Posterior vena cava (tissue), 2 donors: Measurements from ENCODE around the gene NME3. TPM values are rescaled to one million over a fixed set of nuclear protein-coding genes. Genes with fewer than 3 reads are reported as not detected.

Source experiments
- DNase-seq: peaks from one replicate; pipeline ENCODE4 v3.0.0-alpha.2; 2020; ENCODE audit warnings: low spot score
- intact Hi-C, 2 donors: fragments of 100-400 bp; cut with DNase I; formaldehyde crosslinking; loops; one replicate each; pipeline versions ENCODE4 v1.14.1 to v1.14.2; 2022 to 2023
- total RNA-seq, 2 donors: library from RNA; stranded (reverse); fragmentation: NEBNext Ultra II Directional; extraction: Animal tissue kit (Norgen Biotek cat#: 25700); gene quantifications; one replicate each; pipeline ENCODE4 v1.2.1, GENCODE V29; 2021
- donor health status: DM: yes; HTN: yes; CAD: no.
- donor health status: DM: yes; HTN: yes; CAD: no.

Gene NME3
- total RNA-seq, 2 donors from 2014 or later, result 31.6 to 47.0 TPM

GRCh38 chr16:1772908-1773702 lies 1.8 kb upstream of the NME3 start, which contains the start of gene MRPS34:
Gene MRPS34 (minus strand): TSS chr16:1773134. CDS start chr16:1773119, 15 bp downstream.
- intact Hi-C loops, result no loop called here
- peak; percentile 96 for DNase-seq

GRCh38 chr16:1772362-1772907 lies 1.1 kb upstream of the NME3 start, which contains the start of gene EME2:
Gene EME2 (plus strand): TSS chr16:1772810. CDS start chr16:1773228, 418 bp downstream.
- intact Hi-C loops, result no loop called here
- no peak for DNase-seq

- DNase-seq, result no peak
- intact Hi-C loops, result no loop called here
These were observed 570 bp upstream of the NME3 start for GRCh38 chr16:1771864-1772361.

- intact Hi-C loops, result no loop called here
These were observed 785 bp downstream of the NME3 start for GRCh38 chr16:1770328-1771187.

DNA sequence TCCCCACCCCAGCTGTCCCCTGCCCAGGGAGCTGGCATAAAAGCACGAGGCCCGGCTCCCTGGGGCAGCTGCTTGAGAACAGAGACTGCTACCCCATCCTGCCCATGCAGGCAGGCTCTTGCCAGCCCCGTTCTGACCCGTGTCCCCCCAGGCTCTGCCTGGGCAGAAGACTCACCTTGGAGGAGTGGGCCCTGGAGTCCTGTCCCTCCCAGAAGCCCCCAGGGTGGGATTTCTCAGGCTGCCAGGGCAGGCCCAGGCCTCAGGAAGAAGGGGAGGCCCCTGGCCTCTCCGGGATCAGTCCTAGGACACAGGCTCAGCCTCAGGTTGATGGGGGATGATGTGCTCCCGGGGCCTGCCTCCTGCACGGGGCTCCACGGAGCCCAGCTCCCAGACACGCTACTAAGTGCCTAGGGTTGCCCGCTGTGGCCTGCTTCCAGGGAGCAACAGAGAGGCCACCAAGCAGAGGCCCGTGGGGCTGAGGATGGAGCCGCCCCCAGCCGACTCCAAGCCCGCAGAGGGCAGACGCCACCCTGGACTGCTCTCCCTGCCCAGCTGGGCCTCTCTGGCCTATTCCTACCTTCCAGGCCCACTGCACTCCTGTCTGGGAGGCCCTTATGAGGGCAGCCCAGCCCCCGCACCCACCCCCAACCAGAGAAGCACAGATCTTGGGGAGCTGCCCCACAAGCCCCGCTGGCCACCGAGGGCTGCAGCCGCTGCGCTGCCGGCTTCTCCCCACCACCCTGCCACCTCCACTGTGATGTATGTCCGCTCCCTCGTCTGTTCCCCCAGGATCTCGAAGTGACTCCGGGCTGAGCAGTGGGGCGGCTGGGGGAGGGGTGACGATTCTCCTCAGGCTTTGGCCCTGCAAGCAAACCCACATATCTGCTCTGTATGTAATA lies 1.7 kb downstream of the NME3 start:
- DNase-seq, result no peak
- intact Hi-C loops, result no loop called here

More at GRCh38 chr16:1770328-1771187, 785 bp downstream of the NME3 start:
- DNase-seq, result peak; percentile 90

DNA sequence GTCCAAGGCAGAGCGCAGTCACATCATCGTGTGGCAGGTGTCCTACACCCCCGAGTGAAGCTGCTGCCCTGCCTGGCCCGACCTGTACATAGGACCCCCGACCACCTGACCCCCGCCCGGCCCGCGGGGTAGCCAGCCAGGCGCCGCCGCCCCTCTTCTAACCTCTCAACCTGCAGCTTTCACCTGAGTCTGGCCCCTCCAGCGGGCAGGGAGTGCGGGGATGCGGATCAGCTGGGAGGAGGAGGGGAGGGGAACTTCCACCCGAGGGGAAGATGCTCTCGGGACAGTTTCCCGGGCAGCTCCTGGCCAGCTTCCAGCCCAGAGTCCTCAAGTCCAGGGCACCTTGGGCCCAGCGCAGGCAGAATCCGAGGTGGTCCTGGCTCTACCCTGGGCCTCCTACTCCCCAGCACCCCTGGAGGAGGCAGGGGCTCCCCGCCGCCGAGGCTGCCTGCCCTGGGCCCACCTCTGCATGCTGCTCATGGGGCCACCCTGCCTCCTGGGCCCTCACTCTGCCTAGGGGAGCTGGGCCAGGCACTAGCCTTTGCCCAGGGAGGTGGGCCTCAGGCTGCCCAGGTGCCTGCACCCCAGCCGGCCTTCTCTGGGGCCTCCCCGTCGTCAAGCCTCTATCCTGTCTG lies 2.5 kb downstream of the NME3 start:
- no peak for DNase-seq
- intact Hi-C loops, result no loop called here

- DNase-seq, result no peak
These were observed 3.1 kb downstream of the NME3 start for GRCh38 chr16:1768061-1768766.

GRCh38 chr16:1767116-1767994 lies 4.0 kb downstream of the NME3 start:
- intact Hi-C loops, result no loop called here
- no peak for DNase-seq

More at GRCh38 chr16:1768061-1768766, 3.1 kb downstream of the NME3 start:
- intact Hi-C loops, result no loop called here

DNA sequence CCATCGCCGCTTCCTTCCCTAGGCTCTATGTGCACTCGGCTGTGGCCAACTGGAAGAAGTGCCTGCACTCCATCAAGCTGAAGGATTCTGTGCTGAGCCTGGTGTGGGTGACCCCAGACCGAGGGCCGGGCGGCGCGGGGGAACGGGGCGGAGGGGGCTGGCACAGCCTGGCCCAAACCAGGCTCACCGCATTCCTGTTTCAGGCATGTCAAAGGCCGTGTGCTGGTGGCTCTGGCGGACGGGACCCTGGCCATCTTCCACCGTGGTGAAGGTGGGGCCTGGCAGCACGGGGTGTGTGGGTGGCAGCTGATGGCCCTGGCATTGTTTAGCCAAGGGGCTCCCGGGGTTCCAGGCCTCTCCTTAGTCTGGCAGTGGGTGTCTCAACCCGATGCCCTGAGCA lies 4.6 kb downstream of the NME3 start:
- intact Hi-C loops, result no loop called here
- DNase-seq, result no peak

DNA sequence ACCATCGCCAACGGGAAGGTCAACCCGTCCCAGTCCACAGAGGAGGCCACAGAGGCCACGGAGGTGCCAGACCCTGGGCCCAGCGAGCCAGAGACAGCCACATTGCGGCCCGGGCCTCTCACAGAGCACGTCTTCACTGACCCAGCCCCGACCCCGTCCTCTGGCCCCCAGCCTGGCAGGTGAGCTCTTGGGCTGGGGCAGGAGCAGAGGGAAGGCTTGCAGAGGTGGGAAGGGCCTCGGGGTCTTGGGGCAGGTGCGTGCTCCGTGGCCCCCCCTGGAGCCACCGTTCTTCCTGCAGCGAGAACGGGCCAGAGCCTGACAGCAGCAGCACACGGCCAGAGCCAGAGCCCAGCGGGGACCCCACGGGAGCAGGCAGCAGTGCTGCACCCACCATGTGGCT lies 5.1 kb downstream of the NME3 start:
- DNase-seq, result no peak
- intact Hi-C loops, result no loop called here

DNA sequence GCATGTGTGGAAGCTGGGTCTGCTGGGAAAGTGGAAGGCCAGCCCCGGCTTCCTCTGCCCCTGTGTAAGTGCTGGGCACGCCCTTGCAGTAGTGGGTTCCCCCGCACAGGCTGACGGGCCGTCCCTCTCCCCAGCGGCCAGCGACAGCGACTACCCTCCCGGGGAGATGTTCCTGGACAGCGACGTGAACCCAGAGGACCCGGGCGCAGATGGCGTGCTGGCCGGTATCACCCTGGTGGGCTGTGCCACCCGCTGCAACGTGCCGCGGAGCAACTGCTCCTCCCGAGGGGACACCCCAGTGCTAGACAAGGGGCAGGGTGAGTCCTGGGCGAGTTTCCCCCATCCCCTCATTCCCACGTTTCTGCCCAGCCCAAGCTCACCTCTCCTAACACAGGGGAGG lies 5.5 kb downstream of the NME3 start:
- DNase-seq, result no peak
- intact Hi-C loops, result no loop called here

DNA sequence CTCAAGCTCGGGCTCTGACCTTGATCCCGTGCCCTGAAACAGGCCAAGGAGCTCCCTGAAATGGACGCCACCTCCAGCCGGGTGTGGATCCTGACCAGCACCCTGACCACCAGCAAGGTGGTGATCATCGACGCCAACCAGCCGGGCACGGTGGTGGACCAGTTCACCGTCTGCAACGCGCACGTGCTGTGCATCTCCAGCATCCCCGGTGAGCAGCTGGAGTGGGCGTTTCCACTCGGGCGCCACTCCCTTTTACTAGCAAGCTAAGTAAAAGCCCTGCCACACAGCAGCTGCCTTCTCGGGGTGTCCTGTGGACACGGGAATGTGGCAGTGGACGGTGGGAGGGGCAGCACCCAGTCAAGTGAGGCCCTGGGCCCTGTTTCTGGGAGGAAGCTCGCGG lies 6.4 kb downstream of the NME3 start:
- intact Hi-C loops, result loop anchor here in 1 of 2 donors (5.0 kb wide), 1 partner anchor 47 kb away; no protein-coding TSS in a partner anchor
- no peak for DNase-seq

DNA sequence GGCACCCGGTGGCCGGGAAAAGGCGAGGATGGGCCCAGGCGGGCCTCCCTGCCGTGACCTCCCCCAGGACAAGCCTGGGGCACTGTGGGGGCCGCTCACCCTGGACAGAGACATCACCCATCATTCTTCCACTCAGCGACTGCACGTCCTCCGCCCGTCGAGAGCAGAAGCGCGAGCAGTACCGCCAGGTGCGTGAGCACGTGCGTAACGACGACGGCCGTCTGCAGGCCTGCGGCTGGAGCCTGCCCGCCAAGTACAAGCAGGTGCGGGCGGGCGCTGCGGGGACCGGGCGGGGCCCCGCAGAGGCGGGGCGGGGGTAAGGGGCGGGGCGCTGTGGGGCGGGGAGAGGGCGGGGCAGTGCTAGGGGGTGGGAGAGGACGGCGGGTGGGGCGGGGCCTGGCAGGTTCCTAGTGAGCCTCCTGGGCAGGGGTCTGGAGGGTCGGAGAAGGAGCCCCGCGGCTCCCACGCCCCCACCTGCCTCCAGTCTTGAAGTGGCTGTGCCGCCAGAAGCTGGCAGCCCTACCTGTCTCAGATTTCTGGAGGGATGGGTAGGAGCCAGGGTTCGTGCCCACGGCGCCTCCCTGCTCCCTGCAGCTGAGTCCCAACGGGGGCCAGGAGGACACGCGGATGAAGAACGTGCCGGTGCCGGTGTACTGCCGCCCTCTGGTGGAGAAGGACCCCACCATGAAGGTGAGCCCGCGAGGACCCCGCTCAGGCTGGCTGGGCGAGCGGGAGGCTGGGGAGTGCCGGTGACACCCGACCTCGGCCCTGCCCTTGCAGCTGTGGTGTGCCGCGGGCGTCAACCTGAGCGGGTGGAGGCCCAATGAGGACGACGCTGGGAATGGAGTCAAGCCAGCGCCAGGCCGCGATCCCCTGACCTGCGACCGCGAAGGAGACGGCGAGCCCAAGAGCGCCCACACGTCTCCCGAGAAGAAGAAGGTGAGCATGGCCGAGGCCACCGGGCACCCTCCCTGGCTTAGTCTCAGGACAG lies 7.5 kb downstream of the NME3 start:
- no peak for DNase-seq
- intact Hi-C loops, result loop anchor here in 1 of 2 donors (5.0 kb wide), 1 partner anchor 48 kb away; no protein-coding TSS in a partner anchor

DNA sequence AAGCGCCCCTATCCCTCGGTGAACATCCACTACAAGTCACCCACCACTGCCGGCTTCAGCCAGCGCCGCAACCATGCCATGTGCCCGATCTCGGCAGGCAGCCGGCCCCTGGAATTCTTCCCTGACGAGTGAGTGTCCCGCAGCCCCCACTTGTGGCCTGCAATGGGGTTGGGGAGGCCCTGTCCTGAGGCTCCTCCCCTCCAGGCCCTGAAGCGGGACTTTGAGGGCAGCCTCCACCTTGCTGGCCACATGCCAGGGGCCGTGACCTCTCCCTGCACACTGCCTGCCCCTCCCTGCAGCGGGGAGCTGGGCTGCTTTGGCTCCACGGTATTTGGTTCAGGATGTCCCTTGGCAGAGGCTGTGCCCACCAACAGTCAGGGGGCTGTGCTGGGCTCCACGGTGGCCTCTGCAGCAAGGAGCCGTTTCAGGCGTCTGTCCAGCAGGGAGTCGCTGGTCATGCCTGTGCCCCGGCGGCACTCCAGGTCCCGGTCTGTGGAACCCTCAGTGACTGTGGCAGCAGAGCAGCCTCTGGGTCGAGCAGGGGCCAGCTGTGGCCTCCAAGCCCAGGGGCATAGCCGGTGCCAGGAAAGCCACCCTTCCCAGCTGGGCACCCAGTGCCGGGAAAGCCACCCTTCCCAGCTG lies 8.3 kb downstream of the NME3 start:
- DNase-seq, result no peak
- intact Hi-C loops, result loop anchor here in 1 of 2 donors (5.0 kb wide), 1 partner anchor 49 kb away; no protein-coding TSS in a partner anchor
